Tongue (tissue), 1 donor: ENCODE results near the gene SYNGR4. TPM values are rescaled to one million over a fixed set of nuclear protein-coding genes. Genes with fewer than 3 reads are reported as not detected.

Source experiments
- total RNA-seq: library from RNA; depleted of rRNA; stranded (reverse); fragments of >200 nt; gene quantifications from one replicate; pipeline ENCODE4 v1.2.3, GENCODE V29; 2014

The SYNGR4 gene
- total RNA-seq, 1 donor from 2014 or later: not detected

Other genes starting within 250 kb of the SYNGR4 start
- gene LIG1, start 194.0 kb upstream of the SYNGR4 start, total RNA-seq: 21.2 TPM
- gene ZSWIM9, start 193.7 kb upstream of the SYNGR4 start, total RNA-seq: 4.9 TPM
- 47.2 TPM for gene CARD8, start 108.5 kb upstream of the SYNGR4 start, total RNA-seq
- gene ZNF114, start 94.3 kb upstream of the SYNGR4 start, total RNA-seq: 2.3 TPM
- gene EMP3, start 38.8 kb upstream of the SYNGR4 start, total RNA-seq: 27.2 TPM
- 14.4 TPM for gene TMEM143, start 427 bp upstream of the SYNGR4 start, total RNA-seq
- gene KDELR1, start 27.2 kb downstream of the SYNGR4 start, total RNA-seq: 54.1 TPM
- 0.41 TPM for gene GRIN2D, start 29.3 kb downstream of the SYNGR4 start, total RNA-seq
- gene GRWD1, start 81.6 kb downstream of the SYNGR4 start, total RNA-seq: 26.6 TPM
- gene KCNJ14, start 91.2 kb downstream of the SYNGR4 start, total RNA-seq: 0.51 TPM
- 39.1 TPM for gene CYTH2, start 105.0 kb downstream of the SYNGR4 start, total RNA-seq
- 0.92 TPM for gene LMTK3, start 147.5 kb downstream of the SYNGR4 start, total RNA-seq
- gene SULT2B1, start 187.8 kb downstream of the SYNGR4 start, total RNA-seq: 2.4 TPM
- not detected for gene SPACA4, start 242.4 kb downstream of the SYNGR4 start, total RNA-seq